Measurements from ENCODE around the gene IMMP2L. TPM values are rescaled to one million over a fixed set of nuclear protein-coding genes. Genes with fewer than 3 reads are reported as not detected.

The IMMP2L gene
- total and polyA plus RNA-seq, 4 donors: 7.3 to 21.1 (median 12.4) TPM

- 93% methylated on average over 6 of the region's 6 CpGs for WGBS
- TF ChIP-seq NR2F2 (IDR thresholded peaks at IDR 0.05) (no peak), ZBTB33 (IDR thresholded peaks at IDR 0.05) (no peak), ATF3 (IDR thresholded peaks at IDR 0.05) (no peak), TAF1 (conservative IDR thresholded peaks at IDR 0.05) (no peak), YY1 (IDR thresholded peaks at IDR 0.05) (no peak), FOXA2 (IDR thresholded peaks at IDR 0.05) (no peak), CTCF (IDR thresholded peaks at IDR 0.05; ENCODE audit: low read depth, low read length, missing input control) (no peak), EGR1 (IDR thresholded peaks at IDR 0.05; ENCODE audit: low read depth in 2 of 2) (no peak), HNF4G (IDR thresholded peaks at IDR 0.05) (no peak), RXRA (IDR thresholded peaks at IDR 0.05) (no peak), GABPA (IDR thresholded peaks at IDR 0.05 in 1 of 2, conservative IDR thresholded peaks at IDR 0.05 in 1 of 2) (no peak), FOXA1 (IDR thresholded peaks at IDR 0.05) (no peak), HNF4A (conservative IDR thresholded peaks at IDR 0.05) (no peak), RAD21 (IDR thresholded peaks at IDR 0.05) (no peak), MAX (IDR thresholded peaks at IDR 0.05) (no peak), REST (IDR thresholded peaks at IDR 0.05) (no peak), SP1 (IDR thresholded peaks at IDR 0.05) (no peak), JUND (IDR thresholded peaks at IDR 0.05) (no peak)
- no peaks in the 10 kb centered on the region for H3K9me3 ChIP-seq (ENCODE audit: control insufficient read depth in 4 of 4, low read length in 3 of 4)
- no peaks in the 10 kb centered on the region for H3K36me3 ChIP-seq (ENCODE audit: control insufficient read depth in 4 of 4, insufficient read depth in 3 of 4, low read depth in 1 of 4, low read length in 3 of 4)
- H3K27me3 ChIP-seq (ENCODE audit: control insufficient read depth in 4 of 4, insufficient read depth in 4 of 4, low read length in 3 of 4): no peaks in the 10 kb centered on the region
- H3K27ac ChIP-seq (ENCODE audit: low read depth in 1 of 2, low read length in 2 of 2): no peak overlapping the region
- no peak overlapping the region for H3K9ac ChIP-seq (ENCODE audit: low read depth in 1 of 2, low read length in 2 of 2)
- no peaks in the 10 kb centered on the region for H3K4me1 ChIP-seq (ENCODE audit: control insufficient read depth in 4 of 4, insufficient read depth in 4 of 4, low read length in 3 of 4)
- no peak for DNase-seq (ENCODE audit: low spot score)
- no peak overlapping the region for H3K4me3 ChIP-seq (ENCODE audit: low read depth in 1 of 3, low read length in 3 of 3)
Measured at GRCh38 chr7:111147708-111148533, 414.4 kb downstream of the IMMP2L start.

All from liver (tissue), 9 donors.